Measurements from ENCODE around the gene ARMC9.
"Not testable (repeated sequence)": the region's sequence is repeated elsewhere in the genome, so short reads cannot be mapped to it uniquely, and the experiment has no call there.

Gene ARMC9

DNA sequence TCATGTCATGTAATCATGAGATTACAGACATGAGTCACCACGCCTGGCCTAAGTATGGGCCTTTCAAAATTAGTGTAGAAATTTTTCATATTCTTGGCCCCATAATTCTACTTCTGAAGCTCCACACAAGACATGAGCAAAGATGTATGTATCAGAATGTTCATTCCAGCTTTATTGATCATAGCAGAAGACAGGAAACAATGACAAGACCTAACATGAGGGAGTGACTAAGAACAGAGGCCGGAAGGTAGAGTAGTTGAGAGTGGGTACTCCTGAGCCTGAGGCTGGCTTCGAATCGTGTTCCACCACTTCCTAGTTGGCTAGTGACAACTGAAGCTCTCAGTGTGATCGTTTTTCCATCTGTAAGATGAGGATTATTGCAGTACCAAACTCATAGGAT lies 89.3 kb downstream of the ARMC9 start:
- DNase-seq (ENCODE audit: low read depth), result no peak

GRCh38 chr2:231288590-231288989 lies 90.2 kb downstream of the ARMC9 start:
- DNase-seq (ENCODE audit: low read depth), result no peak

DNA sequence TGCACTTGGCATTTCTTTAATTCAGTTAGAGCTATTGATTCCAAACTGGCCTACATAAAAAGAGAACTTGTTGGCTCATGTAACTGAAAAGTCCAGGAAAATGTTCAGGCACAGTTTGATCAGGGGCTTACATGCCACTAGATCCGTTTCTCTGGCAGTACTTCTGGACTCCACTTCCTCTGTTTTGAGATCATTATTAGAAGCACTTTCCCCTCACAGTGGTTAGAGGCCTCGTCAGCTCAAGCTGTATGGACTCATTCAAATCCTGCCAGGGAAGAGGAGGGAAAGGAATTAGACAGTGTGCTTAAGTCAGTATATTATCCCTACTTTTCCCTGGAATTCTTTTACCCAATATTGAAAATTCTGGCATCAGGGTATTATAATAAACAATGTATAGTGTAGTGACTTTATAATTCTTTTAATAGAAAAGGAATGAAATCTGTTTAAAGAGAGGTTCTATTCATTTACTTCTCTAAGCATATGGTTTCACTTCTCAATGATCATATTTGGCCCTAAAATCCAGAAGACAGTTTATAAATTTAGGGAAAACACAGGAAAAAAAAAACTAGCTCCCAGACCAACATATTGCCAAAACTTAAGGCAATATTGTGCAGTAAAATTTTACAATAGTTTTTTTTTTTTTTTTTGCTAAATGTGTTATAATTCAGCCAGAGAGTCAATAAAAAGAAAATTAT lies 92.0 kb downstream of the ARMC9 start:
- DNase-seq (ENCODE audit: low read depth), result no peak

DNA sequence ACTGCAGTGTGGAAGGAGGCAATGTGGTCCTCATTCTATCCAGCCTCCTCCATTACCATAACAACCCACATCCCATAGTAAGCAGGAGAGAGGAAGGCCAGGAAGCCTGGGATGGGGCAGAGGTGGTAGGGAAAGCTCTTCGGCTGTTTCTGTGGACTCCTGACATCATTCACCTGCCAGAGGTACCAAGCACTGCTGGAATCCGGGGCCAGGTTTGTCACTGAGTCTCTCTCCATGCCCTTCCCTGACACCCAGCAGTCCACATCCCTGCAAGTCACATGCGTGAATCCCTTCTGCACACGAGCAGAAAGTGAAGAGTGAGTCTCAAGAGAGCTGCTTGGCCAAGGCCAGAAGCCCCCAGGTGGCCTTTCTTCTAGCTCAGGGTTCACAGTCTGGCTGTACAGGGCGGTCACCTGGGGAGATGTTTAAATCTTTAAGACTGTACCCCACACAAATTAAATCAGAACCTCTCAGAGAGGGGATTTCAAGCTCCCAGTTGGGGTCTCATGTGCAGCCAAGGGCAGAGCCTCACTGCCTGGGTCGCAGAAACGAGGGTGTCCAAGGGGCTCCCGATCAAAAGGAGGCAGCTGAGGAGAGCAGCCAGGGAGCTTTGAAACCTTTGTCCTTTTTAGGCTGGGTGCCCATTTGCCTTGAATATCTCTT lies 94.2 kb downstream of the ARMC9 start:
- no peak for DNase-seq (ENCODE audit: low read depth)

DNA sequence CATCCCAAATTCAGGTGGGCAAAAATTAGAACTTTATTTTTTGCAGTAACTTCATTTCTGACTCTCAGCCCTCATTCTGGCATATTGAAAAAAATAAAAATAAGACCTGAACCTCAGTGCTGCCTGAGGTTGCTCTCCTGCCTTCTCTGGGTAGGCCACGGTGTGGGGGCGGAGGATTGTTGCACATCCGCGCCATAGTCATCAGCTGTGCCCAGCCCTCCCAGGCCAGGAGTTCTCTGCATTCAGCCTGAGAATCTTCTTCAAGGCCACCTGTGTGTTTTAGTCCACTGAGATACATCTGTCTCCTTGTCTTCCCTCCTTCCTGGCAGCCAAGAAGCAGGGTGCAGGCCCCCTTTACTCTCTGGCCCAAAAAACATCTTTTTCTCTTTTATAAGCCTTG lies 94.7 kb downstream of the ARMC9 start:
- DNase-seq (ENCODE audit: low read depth), result no peak

DNA sequence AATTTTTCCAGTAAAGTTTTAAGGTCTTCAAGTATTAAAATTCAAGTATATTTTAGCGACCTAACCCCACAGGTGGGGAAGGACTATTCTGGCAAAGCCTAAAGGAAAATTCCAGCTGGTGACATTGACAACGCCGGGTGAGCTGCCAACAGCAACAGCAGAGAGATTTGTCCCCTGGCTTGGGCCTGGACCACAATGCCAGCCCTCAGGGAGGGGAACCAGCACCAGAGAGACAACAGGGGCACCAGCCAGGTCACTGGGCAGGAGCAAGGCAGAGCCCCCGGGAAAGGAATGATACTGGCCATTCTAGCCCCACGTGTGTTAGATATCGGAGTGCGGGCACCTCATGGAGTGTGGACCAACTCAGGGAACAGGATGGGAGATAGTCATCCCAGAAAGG lies 95.7 kb downstream of the ARMC9 start:
- no peak for DNase-seq (ENCODE audit: low read depth)

DNA sequence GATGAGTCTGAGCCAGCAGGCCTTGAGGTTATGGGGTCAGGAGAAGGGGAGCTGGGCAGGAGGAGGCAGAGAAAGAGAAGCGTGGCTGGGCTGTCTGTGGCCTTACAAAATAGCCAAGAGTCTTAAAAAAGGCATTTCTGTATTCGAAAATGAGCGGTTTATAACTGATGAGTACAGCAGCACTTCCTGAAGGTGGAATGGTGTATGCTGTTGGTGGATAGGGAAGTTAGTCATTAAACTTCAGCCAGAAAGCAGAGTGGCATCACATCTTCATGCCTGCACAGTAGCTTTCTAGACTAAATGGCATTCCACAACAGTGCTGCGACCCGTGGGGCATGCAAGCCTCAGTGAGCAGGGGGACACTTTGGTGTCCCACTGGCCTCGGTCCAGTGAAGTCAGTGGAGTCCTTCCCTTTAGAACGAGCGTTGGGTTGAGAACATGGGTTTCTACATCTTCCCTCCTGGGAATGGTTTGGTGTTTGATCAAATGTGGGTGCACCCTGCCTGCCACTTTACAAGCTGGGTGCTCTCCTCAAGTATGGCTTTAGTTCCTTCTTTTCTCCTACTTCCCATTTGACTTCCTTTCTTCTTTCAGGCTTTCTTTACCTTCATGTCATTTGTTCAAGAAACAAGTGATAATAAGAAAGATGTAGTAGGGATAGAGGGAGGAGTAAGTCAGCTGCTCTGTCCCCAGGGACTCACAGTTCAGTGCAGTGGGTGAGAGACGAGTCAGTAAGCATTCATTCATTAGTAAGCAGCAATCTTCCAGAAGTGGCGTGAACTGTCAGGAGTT lies 96.3 kb downstream of the ARMC9 start:
- DNase-seq (ENCODE audit: low read depth), result no peak

- no peak for DNase-seq (ENCODE audit: low read depth)
Observed at GRCh38 chr2:231295363-231295655, 96.9 kb downstream of the ARMC9 start.

DNA sequence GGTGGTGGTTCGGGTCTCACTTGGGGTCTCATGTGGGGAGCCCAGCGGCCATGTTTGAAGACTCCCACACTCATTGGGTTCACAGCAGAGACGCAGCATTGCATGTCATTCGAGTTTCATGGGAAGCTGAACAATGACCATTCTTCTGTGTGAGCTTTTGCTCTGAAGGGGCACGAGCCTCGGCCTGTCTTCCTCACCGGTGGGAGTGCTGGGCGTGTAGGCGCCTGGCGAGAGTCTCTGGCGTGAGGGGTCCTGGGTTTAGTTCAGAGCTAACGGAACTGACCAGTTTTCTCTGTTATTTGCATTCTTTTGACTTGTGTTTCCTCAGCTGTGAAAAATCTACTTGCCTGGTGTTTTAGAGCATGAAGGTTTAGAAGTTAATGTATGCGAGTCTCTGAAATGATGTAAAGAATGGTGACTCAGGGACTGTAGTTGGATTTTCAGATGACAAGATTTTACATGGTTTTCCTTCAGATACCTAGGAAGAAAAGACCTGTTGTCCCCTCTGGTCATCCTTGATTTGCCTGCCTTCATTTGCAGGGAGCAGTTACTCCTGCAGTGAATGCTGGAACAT lies 98.1 kb downstream of the ARMC9 start:
- no peak for DNase-seq (ENCODE audit: low read depth)

- DNase-seq (ENCODE audit: low read depth), result no peak
Observed at GRCh38 chr2:231297108-231297908, 98.9 kb downstream of the ARMC9 start.

GRCh38 chr2:231298091-231298490 lies 99.7 kb downstream of the ARMC9 start:
- DNase-seq (ENCODE audit: low read depth), result no peak

DNA sequence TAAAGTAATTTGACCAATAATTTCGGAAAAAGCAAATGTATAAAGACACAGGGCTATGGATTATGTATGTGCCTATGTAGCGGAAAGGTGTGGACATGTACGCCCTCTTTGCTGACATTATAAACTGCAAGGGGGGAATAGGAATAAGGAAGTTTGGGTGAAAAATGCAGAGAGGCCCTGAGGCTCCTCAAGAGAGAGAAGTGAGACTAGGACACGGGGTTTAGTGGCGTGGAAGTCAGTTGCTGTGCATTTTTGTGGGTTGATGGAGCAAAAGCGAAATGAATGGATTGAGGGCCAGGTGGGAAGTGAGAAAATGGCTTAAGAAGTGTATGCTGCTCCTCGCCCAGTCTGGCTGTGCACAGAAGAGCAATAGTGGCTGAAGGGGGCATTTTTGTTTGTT lies 100.8 kb downstream of the ARMC9 start:
- no peak for DNase-seq (ENCODE audit: low read depth)

- DNase-seq (ENCODE audit: low read depth), result no peak
Observed at GRCh38 chr2:231300020-231300721, 101.7 kb downstream of the ARMC9 start.

- no peak for DNase-seq (ENCODE audit: low read depth)
Observed at GRCh38 chr2:231300722-231301076, 102.3 kb downstream of the ARMC9 start.

- DNase-seq (ENCODE audit: low read depth), result not testable (repeated sequence)
Observed at GRCh38 chr2:231304259-231304658, 105.8 kb downstream of the ARMC9 start.

- DNase-seq (ENCODE audit: low read depth), result no peak
Observed at GRCh38 chr2:231305221-231305620, 106.8 kb downstream of the ARMC9 start.

DNA sequence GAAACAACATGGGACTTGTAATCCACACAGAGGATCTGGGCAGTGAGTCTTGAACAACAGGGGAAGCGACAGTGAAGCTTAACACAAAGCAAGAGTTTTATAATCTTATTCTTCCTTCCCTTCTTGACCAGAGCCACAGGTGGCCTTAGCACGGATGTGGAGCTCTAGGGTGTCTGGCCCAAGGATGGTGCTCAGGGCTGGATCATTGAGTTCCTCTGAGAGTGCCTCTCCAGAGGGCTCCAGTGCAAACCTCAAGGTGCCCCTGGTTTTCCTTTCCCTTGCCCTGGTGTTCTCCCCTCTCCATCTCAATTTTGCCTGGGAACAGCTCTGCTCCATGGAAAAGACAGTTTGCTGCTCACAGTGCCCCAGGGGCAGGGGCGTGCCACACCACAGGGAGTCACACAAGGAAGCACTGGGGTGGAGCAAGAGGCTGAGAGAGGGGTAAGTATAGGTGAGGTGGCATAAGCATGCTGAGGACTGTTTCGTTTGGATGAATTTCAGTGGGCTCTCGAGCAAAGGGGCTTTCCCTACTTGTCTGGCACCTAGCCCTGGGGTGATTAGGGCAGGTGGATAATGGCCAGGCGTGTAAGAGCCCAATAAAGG lies 108.5 kb downstream of the ARMC9 start:
- DNase-seq (ENCODE audit: low read depth), result no peak

GRCh38 chr2:231308219-231308618 lies 109.8 kb downstream of the ARMC9 start:
- DNase-seq (ENCODE audit: low read depth), result no peak

GRCh38 chr2:231308631-231309428 lies 110.4 kb downstream of the ARMC9 start:
- DNase-seq (ENCODE audit: low read depth), result no peak

- DNase-seq (ENCODE audit: low read depth), result no peak
Observed at GRCh38 chr2:231312066-231312465, 113.6 kb downstream of the ARMC9 start.
